ENCODE data around the gene FAM222A.

DNA sequence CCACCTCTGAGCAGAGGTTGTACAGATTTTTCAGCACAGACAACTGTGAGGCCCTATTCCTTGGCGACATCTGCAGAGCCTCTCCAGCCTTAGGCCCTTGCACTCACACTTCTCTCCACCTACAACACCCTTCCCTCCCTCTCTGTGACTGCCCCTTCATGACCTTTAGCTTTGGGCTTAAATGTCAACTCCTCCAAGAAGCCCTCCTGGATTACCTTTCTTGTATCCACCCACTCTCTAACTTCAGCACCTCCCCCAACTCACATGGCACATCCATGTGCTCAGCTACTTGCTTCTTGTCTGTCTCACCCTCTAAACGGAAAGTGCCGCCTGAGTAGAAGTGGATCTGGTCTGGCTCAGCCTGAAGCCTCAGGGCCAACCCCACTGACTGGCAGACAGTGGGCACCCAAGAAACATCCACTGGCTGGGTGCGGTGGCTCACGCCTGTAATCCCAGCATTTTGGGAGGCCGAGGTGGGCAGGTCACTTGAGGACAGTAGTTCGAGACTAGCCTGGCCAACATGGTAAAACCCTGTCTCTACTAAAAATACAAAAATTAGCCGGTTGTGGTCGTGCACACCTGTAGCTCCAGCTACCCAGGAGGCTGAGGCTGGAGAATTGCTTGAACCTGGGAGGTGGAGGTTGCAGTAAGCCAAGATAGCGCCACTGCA, 97.5 kb downstream of the FAM222A start:
- TF ChIP-seq, protein P1, sequence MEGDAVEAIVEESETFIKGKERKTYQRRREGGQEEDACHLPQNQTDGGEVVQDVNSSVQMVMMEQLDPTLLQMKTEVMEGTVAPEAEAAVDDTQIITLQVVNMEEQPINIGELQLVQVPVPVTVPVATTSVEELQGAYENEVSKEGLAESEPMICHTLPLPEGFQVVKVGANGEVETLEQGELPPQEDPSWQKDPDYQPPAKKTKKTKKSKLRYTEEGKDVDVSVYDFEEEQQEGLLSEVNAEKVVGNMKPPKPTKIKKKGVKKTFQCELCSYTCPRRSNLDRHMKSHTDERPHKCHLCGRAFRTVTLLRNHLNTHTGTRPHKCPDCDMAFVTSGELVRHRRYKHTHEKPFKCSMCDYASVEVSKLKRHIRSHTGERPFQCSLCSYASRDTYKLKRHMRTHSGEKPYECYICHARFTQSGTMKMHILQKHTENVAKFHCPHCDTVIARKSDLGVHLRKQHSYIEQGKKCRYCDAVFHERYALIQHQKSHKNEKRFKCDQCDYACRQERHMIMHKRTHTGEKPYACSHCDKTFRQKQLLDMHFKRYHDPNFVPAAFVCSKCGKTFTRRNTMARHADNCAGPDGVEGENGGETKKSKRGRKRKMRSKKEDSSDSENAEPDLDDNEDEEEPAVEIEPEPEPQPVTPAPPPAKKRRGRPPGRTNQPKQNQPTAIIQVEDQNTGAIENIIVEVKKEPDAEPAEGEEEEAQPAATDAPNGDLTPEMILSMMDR (IDR thresholded peaks at IDR 0.05), result no peak
- TF ChIP-seq CHD2 (IDR thresholded peaks at IDR 0.05; ENCODE audit: low read length, partially characterized antibody) (no peak), MYC (IDR thresholded peaks at IDR 0.05; ENCODE audit: borderline replicate concordance, low read length) (no peak), BHLHE40 (IDR thresholded peaks at IDR 0.05; ENCODE audit: low read depth, low read length) (no peak), RAD21 (conservative IDR thresholded peaks at IDR 0.05 in 1 of 2, IDR thresholded peaks at IDR 0.05 in 1 of 2) (no peak), POLR2A (IDR thresholded peaks at IDR 0.05; ENCODE audit: low read length) (no peak), CHD4 (IDR thresholded peaks at IDR 0.05; ENCODE audit: borderline replicate concordance) (no peak), CEBPB (IDR thresholded peaks at IDR 0.05) (no peak), RFX5 (IDR thresholded peaks at IDR 0.05) (no peak), JUNB (IDR thresholded peaks at IDR 0.05) (no peak), SMC3 (IDR thresholded peaks at IDR 0.05) (no peak), MAFK (IDR thresholded peaks at IDR 0.05; ENCODE audit: partially characterized antibody) (no peak), HDAC2 (IDR thresholded peaks at IDR 0.05) (no peak)
- TF ChIP-seq, protein P2, sequence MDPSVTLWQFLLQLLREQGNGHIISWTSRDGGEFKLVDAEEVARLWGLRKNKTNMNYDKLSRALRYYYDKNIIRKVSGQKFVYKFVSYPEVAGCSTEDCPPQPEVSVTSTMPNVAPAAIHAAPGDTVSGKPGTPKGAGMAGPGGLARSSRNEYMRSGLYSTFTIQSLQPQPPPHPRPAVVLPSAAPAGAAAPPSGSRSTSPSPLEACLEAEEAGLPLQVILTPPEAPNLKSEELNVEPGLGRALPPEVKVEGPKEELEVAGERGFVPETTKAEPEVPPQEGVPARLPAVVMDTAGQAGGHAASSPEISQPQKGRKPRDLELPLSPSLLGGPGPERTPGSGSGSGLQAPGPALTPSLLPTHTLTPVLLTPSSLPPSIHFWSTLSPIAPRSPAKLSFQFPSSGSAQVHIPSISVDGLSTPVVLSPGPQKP (IDR thresholded peaks at IDR 0.05; ENCODE audit: low read depth, low read length), result no peak

Data from A549 (cell line).